ENCODE measurements around the gene FKBP3. TPM values are rescaled to one million over a fixed set of nuclear protein-coding genes. Genes with fewer than 3 reads are reported as not detected.

Gene FKBP3
- total and polyA plus RNA-seq, 2 donors (not counting 3 experiments of a cell fraction or from before 2014, with no cell fraction given) = 23.2 to 92.9 TPM

DNA sequence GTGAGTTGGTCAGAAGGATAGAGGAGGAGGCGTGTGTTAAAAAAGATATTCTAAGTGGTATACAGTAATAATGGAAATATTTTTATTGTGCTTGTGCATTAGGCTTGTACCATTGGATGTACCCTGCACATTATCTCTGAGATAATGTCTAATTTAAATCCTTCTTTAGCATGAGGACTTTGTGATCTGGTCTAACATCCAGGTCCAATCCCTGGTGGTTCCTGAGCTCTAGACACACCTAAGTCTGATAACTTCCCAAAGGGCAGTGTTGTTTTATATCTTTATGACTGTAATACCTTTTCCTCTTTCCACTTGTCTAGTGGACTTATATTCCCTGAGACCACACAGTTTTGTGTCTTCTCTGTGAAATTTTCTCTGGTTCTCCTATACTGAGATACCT lies 29.7 kb downstream of the FKBP3 start:
- DNase-seq (ENCODE audit: low read depth, low spot score) (no peak), FAIRE-seq (no peak)
- ChIA-PET POLR2A (no interaction called here), CTCF (no interaction called here)
- Histone ChIP-seq H3K36me3 (ENCODE audit: control insufficient read depth in 2 of 2, extremely low read depth in 1 of 2, insufficient read depth in 2 of 2, low read length in 2 of 2) (peaks cover 9 to 22% of the 10 kb centered on the region in 2 experiments), H3K9me3 (replicated peaks; ENCODE audit: control insufficient read depth, insufficient read depth, low read length) (no peaks in the 10 kb centered on the region), H3K9me1 (replicated peaks; ENCODE audit: control insufficient read depth, extremely low read depth, insufficient read depth, low read length) (no peaks in the 10 kb centered on the region), H3K4me3 (replicated peaks in 1 of 3; ENCODE audit: insufficient read depth in 1 of 3, low read depth in 1 of 3, low read length in 3 of 3) (no peak overlapping the region), H3K79me2 (ENCODE audit: control insufficient read depth, insufficient read depth, low read length) (peaks cover 13% of the 10 kb centered on the region), H4K20me1 (replicated peaks; ENCODE audit: control insufficient read depth, extremely low read depth, insufficient read depth, low read length) (no peaks in the 10 kb centered on the region), H3K4me1 (ENCODE audit: control insufficient read depth, extremely low read depth, insufficient read depth, low read length) (no peaks in the 10 kb centered on the region), H2AFZ (ENCODE audit: low read depth, low read length) (no peak overlapping the region), H3K4me2 (ENCODE audit: insufficient read depth, low read length) (no peak overlapping the region), H3K27ac (ENCODE audit: insufficient read depth, low read depth, low read length) (no peak overlapping the region), H3K9ac (replicated peaks; ENCODE audit: extremely low read depth, insufficient read depth, low read length) (no peak overlapping the region), H3K27me3 (ENCODE audit: control insufficient read depth in 2 of 2, insufficient read depth in 2 of 2, low read length in 2 of 2) (no peaks in the 10 kb centered on the region)
- no peak for TF ChIP-seq EZH2 (IDR thresholded peaks at IDR 0.05; ENCODE audit: borderline replicate concordance, low read depth, low read length, severe bottlenecking)
- no peak for TF ChIP-seq POLR2A (IDR thresholded peaks at IDR 0.05; ENCODE audit: low read depth, low read length)
- TF ChIP-seq, protein P1, sequence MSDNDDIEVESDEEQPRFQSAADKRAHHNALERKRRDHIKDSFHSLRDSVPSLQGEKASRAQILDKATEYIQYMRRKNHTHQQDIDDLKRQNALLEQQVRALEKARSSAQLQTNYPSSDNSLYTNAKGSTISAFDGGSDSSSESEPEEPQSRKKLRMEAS (IDR thresholded peaks at IDR 0.05; ENCODE audit: insufficient read depth, insufficient read length) = no peak
- no peak for TF ChIP-seq FOS (IDR thresholded peaks at IDR 0.05; ENCODE audit: borderline replicate concordance, insufficient read depth, low read length)
- TF ChIP-seq JUN (IDR thresholded peaks at IDR 0.05; ENCODE audit: borderline replicate concordance, insufficient read depth, insufficient read length, low read depth) = no peak
- TF ChIP-seq POLR2AphosphoS5 (IDR thresholded peaks at IDR 0.05; ENCODE audit: insufficient read depth, low read depth, low read length) = no peak
- TF ChIP-seq MYC (IDR thresholded peaks at IDR 0.05; ENCODE audit: low read depth, low read length) = no peak
- TF ChIP-seq GATA2 (IDR thresholded peaks at IDR 0.05; ENCODE audit: insufficient read depth, insufficient read length, low read depth, low read length) = no peak
- TF ChIP-seq, protein P2, sequence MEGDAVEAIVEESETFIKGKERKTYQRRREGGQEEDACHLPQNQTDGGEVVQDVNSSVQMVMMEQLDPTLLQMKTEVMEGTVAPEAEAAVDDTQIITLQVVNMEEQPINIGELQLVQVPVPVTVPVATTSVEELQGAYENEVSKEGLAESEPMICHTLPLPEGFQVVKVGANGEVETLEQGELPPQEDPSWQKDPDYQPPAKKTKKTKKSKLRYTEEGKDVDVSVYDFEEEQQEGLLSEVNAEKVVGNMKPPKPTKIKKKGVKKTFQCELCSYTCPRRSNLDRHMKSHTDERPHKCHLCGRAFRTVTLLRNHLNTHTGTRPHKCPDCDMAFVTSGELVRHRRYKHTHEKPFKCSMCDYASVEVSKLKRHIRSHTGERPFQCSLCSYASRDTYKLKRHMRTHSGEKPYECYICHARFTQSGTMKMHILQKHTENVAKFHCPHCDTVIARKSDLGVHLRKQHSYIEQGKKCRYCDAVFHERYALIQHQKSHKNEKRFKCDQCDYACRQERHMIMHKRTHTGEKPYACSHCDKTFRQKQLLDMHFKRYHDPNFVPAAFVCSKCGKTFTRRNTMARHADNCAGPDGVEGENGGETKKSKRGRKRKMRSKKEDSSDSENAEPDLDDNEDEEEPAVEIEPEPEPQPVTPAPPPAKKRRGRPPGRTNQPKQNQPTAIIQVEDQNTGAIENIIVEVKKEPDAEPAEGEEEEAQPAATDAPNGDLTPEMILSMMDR (IDR thresholded peaks at IDR 0.05; ENCODE audit: extremely low read depth in 1 of 2, insufficient read depth in 1 of 2, low read depth in 1 of 2, low read length in 2 of 2) = no peak
- no TSS peak for BruUV-seq (replicated peaks)
- dilution Hi-C loops (cut with MboI; ENCODE audit: extremely low pct_ligation_motif_present, low sequenced_read_pairs) = no loop called here
- intact Hi-C loops (cut with micrococcal nuclease) = no loop called here

Data from endothelial cell of umbilical vein (primary cell).